Measurements from ENCODE around the gene SP7. TPM values are rescaled to one million over a fixed set of nuclear protein-coding genes. Genes with fewer than 3 reads are reported as not detected.
"Not testable (repeated sequence)": the region's sequence is repeated elsewhere in the genome, so short reads cannot be mapped to it uniquely, and the experiment has no call there.

Gene SP7
- total RNA-seq, 1 donor from 2014 or later: not detected

DNA sequence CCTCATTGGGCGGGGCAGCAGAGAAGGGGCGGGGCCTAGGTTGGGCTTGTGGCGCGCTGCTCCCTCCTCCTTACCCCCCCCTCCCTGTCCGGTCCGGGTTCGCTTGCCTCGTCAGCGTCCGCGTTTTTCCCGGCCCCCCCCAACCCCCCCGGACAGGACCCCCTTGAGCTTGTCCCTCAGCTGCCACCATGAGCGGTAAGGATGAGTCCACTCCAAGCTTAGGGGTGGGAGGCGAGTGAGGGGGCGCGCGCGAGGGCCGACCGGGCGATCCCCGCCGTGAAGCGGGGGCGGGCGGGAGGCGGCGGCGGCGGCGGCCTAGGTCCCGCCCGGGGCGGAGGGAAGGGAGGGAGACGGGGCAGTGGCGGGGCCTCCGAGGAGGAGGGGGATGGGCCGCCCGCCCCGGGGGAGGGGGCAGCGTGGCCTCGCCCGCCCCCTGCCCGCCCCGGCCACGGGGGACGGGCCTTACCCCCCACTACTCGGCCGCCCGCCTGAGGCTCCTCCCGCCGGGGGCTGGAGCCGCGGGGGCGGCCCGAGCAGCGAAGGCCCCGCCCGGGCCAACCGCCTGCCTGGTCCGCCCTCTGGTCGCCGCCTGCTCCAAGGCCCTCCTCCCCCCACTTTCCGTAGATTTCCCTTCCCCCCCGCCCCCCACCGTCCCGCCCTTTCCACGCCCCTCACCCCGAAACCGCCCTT lies 44.1 kb upstream of the SP7 start, which contains the start of gene SP1:
TSS of gene SP1 (plus strand) at position 73 of the 690 bp plus-strand sequence. CDS start at position 189, 116 bp downstream.
- H3K9me3 ChIP-seq: no peaks in the 10 kb centered on the region
- H3K27me3 ChIP-seq (ENCODE audit: low read depth): no peaks in the 10 kb centered on the region
- TF ChIP-seq CTCF (IDR thresholded peaks at IDR 0.05): no peak
- DNase-seq (peak; percentile 97), ATAC-seq (peak; percentile 85 to 90)
- H3K4me3 ChIP-seq: peak within 1 kb of the TSS; percentile 65
- intact Hi-C loops (cut with DNase I): no loop called here
- H3K4me1 ChIP-seq: peaks cover 53% of the 10 kb centered on the region
- H3K36me3 ChIP-seq: peaks cover 42% of the 10 kb centered on the region
- peak within 1 kb of the TSS; percentile 96 for H3K27ac ChIP-seq

DNA sequence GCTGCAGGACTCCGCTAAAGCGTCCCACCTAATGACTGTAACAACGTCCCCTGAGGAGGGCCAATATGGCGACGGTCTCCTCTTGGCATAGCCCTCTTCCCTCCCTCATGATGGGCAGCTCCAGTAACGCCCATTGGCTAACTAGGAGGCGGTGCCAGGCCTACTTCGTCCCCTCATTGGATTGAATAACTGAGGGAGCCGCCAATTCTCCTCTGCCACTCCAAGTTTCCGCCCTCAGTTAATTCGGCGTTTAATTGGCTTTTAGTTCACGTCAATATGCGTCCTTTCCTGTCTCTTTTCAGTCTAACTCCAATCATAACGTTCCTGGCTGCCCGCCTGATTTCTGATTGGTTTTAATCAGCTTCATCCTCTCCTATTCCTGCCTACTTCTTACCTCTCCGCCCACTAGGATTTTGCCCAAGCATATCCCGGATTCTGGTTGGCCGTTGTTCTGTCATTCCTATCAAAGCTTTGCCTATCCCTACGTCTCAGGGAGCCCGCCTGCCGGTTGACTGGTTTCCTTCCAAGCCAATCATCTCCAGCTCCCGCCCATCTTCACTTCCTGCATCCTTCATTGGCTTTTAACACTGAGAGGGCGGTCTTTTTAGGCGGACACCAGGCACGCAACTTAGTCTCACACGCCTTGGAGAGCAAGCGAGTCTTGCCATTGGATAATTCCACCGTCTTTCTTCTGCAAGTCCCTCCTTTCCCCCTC lies 43.4 kb upstream of the SP7 start:
- Histone ChIP-seq H3K27ac (peak overlapping the region; percentile 96), H3K36me3 (peaks cover 35% of the 10 kb centered on the region), H3K27me3 (ENCODE audit: low read depth) (no peaks in the 10 kb centered on the region), H3K4me3 (peak overlapping the region; percentile 65), H3K9me3 (no peaks in the 10 kb centered on the region), H3K4me1 (peaks cover 46% of the 10 kb centered on the region)
- DNase-seq (peak; percentile 98), ATAC-seq (peak; percentile 89 to 94)
- intact Hi-C loops (cut with DNase I): no loop called here
- no peak for TF ChIP-seq CTCF (IDR thresholded peaks at IDR 0.05)

DNA sequence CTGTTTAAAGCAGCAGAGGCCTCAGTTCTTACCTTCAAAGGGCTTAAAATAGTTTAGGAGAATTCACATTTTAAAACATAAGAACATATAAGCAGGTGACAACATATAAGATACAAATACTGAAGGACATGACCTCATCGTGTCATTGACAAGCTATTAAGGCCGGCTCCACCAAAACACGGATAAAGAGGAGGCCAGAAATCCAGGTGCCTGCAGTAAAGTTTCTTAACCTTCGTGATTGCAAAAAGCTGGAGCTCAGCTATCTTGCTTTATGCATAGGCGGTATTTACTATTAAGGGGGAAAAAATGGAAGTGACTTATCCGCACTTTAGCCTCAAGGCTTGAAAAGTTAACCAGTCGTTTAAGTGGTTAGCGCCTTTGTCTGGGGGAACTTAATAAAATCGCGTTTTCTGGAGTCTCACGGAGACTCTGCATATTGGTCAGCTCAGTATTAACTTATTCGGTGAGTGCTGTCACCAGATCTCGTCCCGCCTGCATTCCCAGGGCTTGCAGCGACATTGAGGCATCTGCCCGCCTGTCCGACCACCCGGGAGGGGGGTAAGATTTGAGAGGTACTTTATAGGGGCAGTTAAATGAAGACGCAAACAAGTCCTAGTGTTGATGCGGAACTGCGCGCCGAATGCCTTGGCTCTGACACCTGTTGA lies 42.7 kb upstream of the SP7 start:
- DNase-seq (peak; percentile 6), ATAC-seq (no peak)
- intact Hi-C loops (cut with DNase I): no loop called here

GRCh38 chr12:53378222-53378621 lies 42.1 kb upstream of the SP7 start:
- DNase-seq (peak; percentile 38), ATAC-seq (no peak)
- Histone ChIP-seq H3K27ac (peak overlapping the region; percentile 96), H3K4me1 (peaks cover 41% of the 10 kb centered on the region), H3K27me3 (ENCODE audit: low read depth) (no peaks in the 10 kb centered on the region), H3K36me3 (peaks cover 22% of the 10 kb centered on the region), H3K9me3 (no peaks in the 10 kb centered on the region), H3K4me3 (no peak overlapping the region)
- intact Hi-C loops (cut with DNase I): no loop called here
- TF ChIP-seq CTCF (IDR thresholded peaks at IDR 0.05): no peak

More for the DNA sequence above, 42.7 kb upstream of the SP7 start:
- Histone ChIP-seq H3K9me3 (no peaks in the 10 kb centered on the region), H3K27ac (peak overlapping the region; percentile 96), H3K4me3 (peak overlapping the region; percentile 65), H3K4me1 (peaks cover 41% of the 10 kb centered on the region), H3K27me3 (ENCODE audit: low read depth) (no peaks in the 10 kb centered on the region), H3K36me3 (peaks cover 28% of the 10 kb centered on the region)
- no peak for TF ChIP-seq CTCF (IDR thresholded peaks at IDR 0.05)

- TF ChIP-seq CTCF (IDR thresholded peaks at IDR 0.05): no peak
- Histone ChIP-seq H3K36me3 (peaks cover 7% of the 10 kb centered on the region), H3K27ac (no peak overlapping the region), H3K4me3 (no peak overlapping the region), H3K9me3 (no peaks in the 10 kb centered on the region), H3K4me1 (peaks cover 38% of the 10 kb centered on the region), H3K27me3 (ENCODE audit: low read depth) (no peaks in the 10 kb centered on the region)
- ATAC-seq (no peak), DNase-seq (no peak)
- intact Hi-C loops (cut with DNase I): no loop called here
Measured at GRCh38 chr12:53376747-53377146, 40.6 kb upstream of the SP7 start.

GRCh38 chr12:53374277-53374676 lies 38.1 kb upstream of the SP7 start:
- H3K4me3 ChIP-seq; H3K27me3 ChIP-seq (ENCODE audit: low read depth); H3K9me3 ChIP-seq; intact Hi-C loops (cut with DNase I); H3K36me3 ChIP-seq; ATAC-seq: not testable (repeated sequence)
- peak; percentile 24 for DNase-seq
- Histone ChIP-seq H3K4me1 (peaks cover 46% of the 10 kb centered on the region), H3K27ac (peak overlapping the region; percentile 69)

DNA sequence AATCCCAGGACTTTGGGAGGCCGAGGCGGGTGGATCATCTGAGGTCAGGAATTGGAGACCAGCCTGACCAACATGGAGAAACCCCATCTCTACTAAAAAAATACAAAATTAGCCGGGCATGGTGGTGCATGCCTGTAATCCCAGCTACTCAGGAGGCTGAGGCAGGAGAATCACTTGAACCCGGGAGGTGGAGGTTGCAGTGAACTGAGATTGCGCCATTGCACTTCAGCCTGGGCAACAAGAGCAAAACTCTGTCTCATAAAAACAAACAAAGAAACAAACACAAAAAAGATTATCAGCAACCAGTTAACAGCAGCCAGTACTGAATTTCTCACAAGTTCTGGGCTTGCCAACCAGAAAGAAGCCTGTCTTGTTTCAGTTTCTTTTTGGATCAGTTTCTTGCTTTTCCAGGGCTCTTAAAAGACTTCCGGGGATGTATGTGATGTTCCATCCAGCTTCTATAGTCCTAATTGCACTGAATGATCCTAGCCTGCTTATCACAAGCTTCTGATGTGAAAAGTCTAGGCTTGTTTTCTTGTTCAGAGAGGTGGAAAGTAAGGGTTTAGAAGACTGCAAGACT lies 37.5 kb upstream of the SP7 start:
- peak; percentile 22 for DNase-seq
- intact Hi-C loops (cut with DNase I): not testable (repeated sequence)
- peaks cover 45% of the 10 kb centered on the region for H3K4me1 ChIP-seq

More for the DNA sequence above, 37.5 kb upstream of the SP7 start:
- not testable (repeated sequence) for H3K4me3 ChIP-seq; H3K9me3 ChIP-seq; ATAC-seq; H3K27me3 ChIP-seq (ENCODE audit: low read depth); H3K36me3 ChIP-seq
- peak overlapping the region; percentile 69 for H3K27ac ChIP-seq

Measured in lower lobe of right lung (tissue), 2 donors.